HG03060 (cell line): Measurements from ENCODE around the gene PEBP1.

ENCODE experiments used
- ATAC-seq: cut with Tn5 transposase; IDR thresholded peaks from one replicate; pipeline ENCODE4 v1.9.1; 2021; ENCODE audit warnings: low read depth, moderate number of reproducible peaks; ENCODE audit not compliant: unreplicated experiment

PEBP1 gene

GRCh38 chr12:118189741-118190191, 53.8 kb downstream of the PEBP1 start:
- no peak for ATAC-seq

GRCh38 chr12:118190266-118190665, 54.3 kb downstream of the PEBP1 start:
- no peak for ATAC-seq

GRCh38 chr12:118193477-118193876, 57.6 kb downstream of the PEBP1 start:
- no peak for ATAC-seq

GRCh38 chr12:118193958-118194357, 58.0 kb downstream of the PEBP1 start:
- ATAC-seq: no peak
